Gastroesophageal sphincter (tissue), 4 donors: Measurements from ENCODE around the gene NRXN2. TPM values are rescaled to one million over a fixed set of nuclear protein-coding genes. Genes with fewer than 3 reads are reported as not detected.

ENCODE experiments used
- ATAC-seq: fragments of 150-250 bp; one replicate; pipeline ENCODE4 v1.9.1; 2016; ENCODE audit warnings: mild to moderate bottlenecking, moderate library complexity
- H3K27ac ChIP-seq, 4 donors: fragments of 200-600 bp; sonication (generic) in 3 of 4; 1 replicate in 3 of 4; 2 replicates in 1 of 4; pipeline ENCODE4 v1.5.1; 2016 to 2019
- H3K27me3 ChIP-seq: fragments of 200-600 bp; sonication (generic); one replicate; pipeline ENCODE4 v1.5.1; 2019
- H3K36me3 ChIP-seq, 2 donors: fragments of 200-600 bp; sonication (generic); one replicate each; pipeline ENCODE4 v1.5.1; 2019; ENCODE audit warnings: control low read depth in 1 of 2
- H3K4me1 ChIP-seq, 3 donors: fragments of 200-600 bp; sonication (generic); 1 replicate in 2 of 3; 2 replicates in 1 of 3; pipeline ENCODE4 v1.5.1; 2016 to 2019; ENCODE audit warnings: control low read depth in 2 of 3
- H3K4me3 ChIP-seq, 2 donors: fragments of 200-600 bp; sonication (generic); one replicate each; pipeline ENCODE4 v1.5.1; 2019; ENCODE audit warnings: mild to moderate bottlenecking in 1 of 2, moderate library complexity in 1 of 2
- H3K9me3 ChIP-seq, 3 donors: fragments of 200-600 bp; sonication (generic); one replicate each; pipeline ENCODE4 v1.5.1; 2017 to 2019; ENCODE audit warnings: control low read depth in 2 of 3
- CTCF ChIP-seq, 4 experiments: fragments of 200-600 bp in 2 of 4; fragments of 450-650 bp in 2 of 4; sonication (generic) in 1 of 4; IDR thresholded peaks; one replicate each; pipeline ENCODE4 v1.5.1; 2017 to 2019; ENCODE audit warnings: antibody characterized with exemption in 4 of 4, mild to moderate bottlenecking in 2 of 4, moderate library complexity in 2 of 4
- EP300 ChIP-seq: sonication (generic); formaldehyde crosslinking; IDR thresholded peaks from one replicate; pipeline ENCODE4 v1.6.1; 2017; ENCODE audit warnings: antibody characterized with exemption, mild to moderate bottlenecking
- POLR2A ChIP-seq, 2 donors: fragments of 450-650 bp; IDR thresholded peaks; one replicate each; pipeline ENCODE4 v1.6.1; 2017; ENCODE audit warnings: antibody characterized with exemption in 2 of 2, mild to moderate bottlenecking in 2 of 2, moderate library complexity in 1 of 2
- POLR2AphosphoS5 ChIP-seq: sonication (generic); formaldehyde crosslinking; IDR thresholded peaks from one replicate; pipeline ENCODE4 v1.6.1; 2017; ENCODE audit warnings: antibody characterized with exemption
- whole genome bisulfite sequencing, 2 donors: methylation state at CpG; one replicate each; pipeline ENCODE4 v1.1.5; 2018; ENCODE audit warnings: low coverage in 1 of 2; 5-methylcytosine and 5-hydroxymethylcytosine counted together
- total RNA-seq, 4 donors: library from RNA; depleted of rRNA; stranded (reverse); fragments of >200 nt; gene quantifications; one replicate each; pipeline ENCODE4 v1.1.0, GENCODE V29; 2016

Gene NRXN2
- total RNA-seq, 4 donors from 2014 or later: 3.4 to 25.4 (median 5.0) TPM

- whole genome bisulfite sequencing, 2 donors: 85% methylated on average over 4 of the region's 4 CpGs; no CpG with 5 or more reads in 1 of the 2 donors
- H3K4me3 ChIP-seq: no peak overlapping the region
- no peak for ATAC-seq
- peaks cover 0 to 21% (median 6%) of the 10 kb centered on the region in 3 donors for H3K4me1 ChIP-seq
- H3K27me3 ChIP-seq: no peaks in the 10 kb centered on the region
- no peaks in the 10 kb centered on the region for H3K9me3 ChIP-seq
- no peak for TF ChIP-seq POLR2A (IDR thresholded peaks at IDR 0.05)
- no peak for TF ChIP-seq CTCF (IDR thresholded peaks at IDR 0.05)
- TF ChIP-seq POLR2AphosphoS5: no peak
- TF ChIP-seq EP300: no peak
- H3K36me3 ChIP-seq: no peaks in the 10 kb centered on the region
- no peak overlapping the region for H3K27ac ChIP-seq
These were observed 98.0 kb downstream of the NRXN2 start for GRCh38 chr11:64624883-64625481.

DNA sequence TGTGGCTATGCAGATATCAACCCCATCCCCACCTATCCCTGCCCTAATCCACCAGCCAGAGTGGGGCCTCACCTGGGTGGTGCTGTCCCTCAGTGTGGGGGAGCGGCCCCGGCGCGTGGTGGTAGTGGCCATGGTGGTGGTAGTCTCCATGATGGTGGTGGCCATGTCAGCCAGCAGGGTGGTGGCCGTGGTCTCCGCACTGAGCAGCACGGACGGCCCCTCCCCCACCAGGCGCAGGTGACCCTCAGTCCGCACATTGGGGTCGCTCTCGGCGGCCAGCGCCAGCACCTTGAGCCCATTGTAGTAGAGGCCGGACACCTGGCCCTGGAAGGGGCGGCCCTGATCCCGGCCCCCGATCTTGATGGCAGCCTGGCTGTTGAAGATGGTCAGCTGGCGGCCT lies 100.3 kb downstream of the NRXN2 start:
- H3K9me3 ChIP-seq: no peaks in the 10 kb centered on the region
- no peaks in the 10 kb centered on the region for H3K36me3 ChIP-seq
- no CpG with 5 or more reads among the region's 19 CpGs for WGBS, 2 donors
- H3K27me3 ChIP-seq: no peaks in the 10 kb centered on the region
- TF ChIP-seq CTCF (IDR thresholded peaks at IDR 0.05): no peak
- TF ChIP-seq POLR2A (IDR thresholded peaks at IDR 0.05): no peak
- no peak for TF ChIP-seq EP300
- no peak for TF ChIP-seq POLR2AphosphoS5
- peaks cover 0 to 25% (median 7%) of the 10 kb centered on the region in 3 donors for H3K4me1 ChIP-seq
- no peak overlapping the region for H3K4me3 ChIP-seq
- ATAC-seq: no peak
- no peak overlapping the region for H3K27ac ChIP-seq

GRCh38 chr11:64621283-64622019 lies 101.5 kb downstream of the NRXN2 start:
- Histone ChIP-seq H3K36me3 (no peaks in the 10 kb centered on the region), H3K4me3 (no peak overlapping the region), H3K4me1 (peaks cover 0 to 25% (median 7%) of the 10 kb centered on the region in 3 donors), H3K27me3 (no peaks in the 10 kb centered on the region), H3K27ac (peak overlapping the region in 1 of 4 donors; percentile 48), H3K9me3 (no peaks in the 10 kb centered on the region)
- TF ChIP-seq POLR2AphosphoS5: no peak
- no peak for TF ChIP-seq POLR2A (IDR thresholded peaks at IDR 0.05)
- WGBS, 2 donors: 80% methylated on average over 1 of the region's 5 CpGs; no CpG with 5 or more reads in 1 of the 2 donors
- ATAC-seq: no peak

GRCh38 chr11:64620381-64620971 lies 102.5 kb downstream of the NRXN2 start:
- Histone ChIP-seq H3K9me3 (no peaks in the 10 kb centered on the region), H3K4me3 (no peak overlapping the region), H3K4me1 (peaks cover 0 to 25% (median 7%) of the 10 kb centered on the region in 3 donors), H3K36me3 (no peaks in the 10 kb centered on the region), H3K27ac (peak overlapping the region in 3 of 4 donors; percentile 42 to 48 (median 45)), H3K27me3 (no peaks in the 10 kb centered on the region)
- no peak for TF ChIP-seq POLR2AphosphoS5
- TF ChIP-seq POLR2A (IDR thresholded peaks at IDR 0.05): no peak
- TF ChIP-seq CTCF (IDR thresholded peaks at IDR 0.05): no peak
- no peak for TF ChIP-seq EP300
- peak; percentile 52 for ATAC-seq
- 20% methylated on average over 1 to 2 of the region's 13 CpGs for WGBS, 2 donors

DNA sequence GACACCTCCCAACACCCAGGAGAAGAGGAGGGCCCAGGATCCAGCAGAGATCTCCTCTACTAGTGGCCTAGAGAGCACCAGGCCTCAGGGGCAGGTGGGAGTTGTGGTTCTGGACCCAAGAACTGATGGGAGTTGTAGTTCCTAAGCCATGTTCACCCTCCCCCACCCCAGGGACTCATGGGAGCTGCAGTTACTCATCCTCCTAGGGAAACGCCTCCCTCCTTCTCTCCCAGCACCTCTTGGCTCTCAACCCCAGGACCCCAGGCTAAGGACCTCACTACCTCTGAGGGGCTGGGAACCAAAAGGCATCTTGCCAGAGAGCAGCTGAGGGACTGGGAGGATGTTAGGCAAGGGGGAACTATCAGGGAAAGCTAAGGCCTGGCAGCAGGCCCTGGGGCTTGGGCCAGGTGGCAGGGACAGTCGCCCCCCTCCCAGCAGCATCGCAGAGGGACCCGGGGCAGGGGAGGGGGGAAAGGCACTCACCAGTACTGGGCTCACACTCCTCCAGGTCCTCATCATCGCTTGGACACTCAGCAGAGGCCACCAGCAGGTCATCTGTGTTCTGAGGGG lies 103.1 kb downstream of the NRXN2 start:
- Histone ChIP-seq H3K36me3 (no peaks in the 10 kb centered on the region), H3K27me3 (no peaks in the 10 kb centered on the region), H3K9me3 (no peaks in the 10 kb centered on the region), H3K4me3 (no peak overlapping the region), H3K27ac (peak overlapping the region in 3 of 4 donors; percentile 42 to 48 (median 45)), H3K4me1 (peaks cover 0 to 25% (median 7%) of the 10 kb centered on the region in 3 donors)
- TF ChIP-seq CTCF (IDR thresholded peaks at IDR 0.05) (no peak), POLR2AphosphoS5 (no peak), POLR2A (IDR thresholded peaks at IDR 0.05) (no peak)
- 0% methylated on average over 1 of the region's 5 CpGs; no CpG with 5 or more reads in 1 of the 2 donors for WGBS, 2 donors
- ATAC-seq: peak; percentile 77
